PC-9 (cell line): ENCODE measurements around the gene THADA. TPM values are rescaled to one million over a fixed set of nuclear protein-coding genes. Genes with fewer than 3 reads are reported as not detected.
A peak's percentile ranks its signal among the peaks of the same experiment; 100 is the strongest.

Experiments used
- BruUV-seq: library from RNA; stranded (reverse); fragments of 400-500 nt; replicated peaks from 2 replicates; lab custom pipeline; 2021; lab: Mats Ljungman, UMichigan
- CTCF ChIA-PET: fragments of 300-600 bp; sonication (Branson Sonifier 250); formaldehyde crosslinking; loops from one replicate; lab custom pipeline; 2022; ENCODE audit warnings: antibody characterized with exemption; lab: Charles Lee
- POLR2A ChIA-PET: fragments of 300-600 bp; sonication (Branson Sonifier 250); formaldehyde crosslinking; loops from one replicate; lab custom pipeline; 2022; ENCODE audit warnings: antibody characterized with exemption; ENCODE audit not compliant: unreplicated experiment; lab: Charles Lee
- DNase-seq, 2 experiments: peaks; one replicate each; pipeline versions ENCODE4 v3.0.0 to v3.0.0-alpha.2; 2015 to 2022; ENCODE audit warnings: mixed read lengths in 1 of 2
- H2AFZ ChIP-seq: fragments of 200-600 bp; sonication (generic); 2 replicates; pipeline ENCODE4 v1.8.1; 2017; ENCODE audit warnings: antibody characterized with exemption
- H3F3A ChIP-seq: fragments of 200-600 bp; sonication (generic); 2 replicates; pipeline ENCODE4 v1.8.1; 2017; ENCODE audit warnings: antibody characterized with exemption, mild to moderate bottlenecking, low read depth; ENCODE audit not compliant: insufficient read depth
- H3K27ac ChIP-seq: fragments of 200-600 bp; sonication (generic); 2 replicates; pipeline ENCODE4 v1.6.1; 2016; ENCODE audit warnings: mixed run types
- H3K27me3 ChIP-seq: fragments of 200-600 bp; sonication (generic); 2 replicates; pipeline ENCODE4 v1.6.1; 2016; ENCODE audit warnings: low read depth, mixed run types; ENCODE audit not compliant: insufficient read depth
- H3K36me3 ChIP-seq: fragments of 200-600 bp; sonication (generic); 2 replicates; pipeline ENCODE4 v1.6.1; 2016; ENCODE audit warnings: low read depth, mixed run types
- H3K4me1 ChIP-seq: fragments of 200-600 bp; sonication (generic); replicated peaks from 2 replicates; pipeline ENCODE4 v1.6.1; 2016; ENCODE audit warnings: mixed run types; ENCODE audit not compliant: insufficient read depth
- H3K4me2 ChIP-seq: fragments of 200-600 bp; sonication (generic); 2 replicates; pipeline ENCODE4 v1.6.1; 2017; ENCODE audit warnings: mixed run types
- H3K4me3 ChIP-seq: fragments of 200-600 bp; sonication (generic); 2 replicates; pipeline ENCODE4 v1.6.1; 2016; ENCODE audit warnings: mixed run types
- H3K79me2 ChIP-seq: fragments of 200-600 bp; sonication (generic); 2 replicates; pipeline ENCODE4 v1.6.1; 2017; ENCODE audit warnings: low read depth, mixed run types
- H3K9me2 ChIP-seq: fragments of 200-600 bp; sonication (generic); 2 replicates; pipeline ENCODE4 v1.8.1; 2017; ENCODE audit warnings: mild to moderate bottlenecking; ENCODE audit not compliant: insufficient read depth
- H3K9me3 ChIP-seq: fragments of 200-600 bp; sonication (generic); 2 replicates; pipeline ENCODE4 v1.8.1; 2016; ENCODE audit warnings: low read depth; ENCODE audit not compliant: insufficient read depth
- H4K20me1 ChIP-seq: fragments of 200-600 bp; sonication (generic); 2 replicates; pipeline ENCODE4 v1.8.1; 2017; ENCODE audit not compliant: insufficient read depth
- EZH2 ChIP-seq: fragments of 200-600 bp; sonication (generic); IDR thresholded peaks from 2 replicates; pipeline ENCODE4 v1.8.0; 2017; ENCODE audit warnings: antibody characterized with exemption, low read depth
- intact Hi-C: fragments of 100-400 bp; cut with micrococcal nuclease; formaldehyde crosslinking; loops from one replicate; pipeline ENCODE4 v1.10.0; 2022; ENCODE audit not compliant: unreplicated experiment
- total RNA-seq: library from RNA; stranded (reverse); gene quantifications from 2 replicates; pipeline ENCODE4 v1.2.3, GENCODE V29; 2021
- TF ChIP-seq, protein P1 (sequence below): fragments of 200-600 bp; sonication (generic); conservative IDR thresholded peaks from 2 replicates; pipeline ENCODE4 v1.6.1; 2017; ENCODE audit warnings: mixed run types, antibody characterized with exemption, mild to moderate bottlenecking, moderate library complexity

Gene THADA
- total RNA-seq, 1 experiment from 2014 or later, result 28.1 TPM

DNA sequence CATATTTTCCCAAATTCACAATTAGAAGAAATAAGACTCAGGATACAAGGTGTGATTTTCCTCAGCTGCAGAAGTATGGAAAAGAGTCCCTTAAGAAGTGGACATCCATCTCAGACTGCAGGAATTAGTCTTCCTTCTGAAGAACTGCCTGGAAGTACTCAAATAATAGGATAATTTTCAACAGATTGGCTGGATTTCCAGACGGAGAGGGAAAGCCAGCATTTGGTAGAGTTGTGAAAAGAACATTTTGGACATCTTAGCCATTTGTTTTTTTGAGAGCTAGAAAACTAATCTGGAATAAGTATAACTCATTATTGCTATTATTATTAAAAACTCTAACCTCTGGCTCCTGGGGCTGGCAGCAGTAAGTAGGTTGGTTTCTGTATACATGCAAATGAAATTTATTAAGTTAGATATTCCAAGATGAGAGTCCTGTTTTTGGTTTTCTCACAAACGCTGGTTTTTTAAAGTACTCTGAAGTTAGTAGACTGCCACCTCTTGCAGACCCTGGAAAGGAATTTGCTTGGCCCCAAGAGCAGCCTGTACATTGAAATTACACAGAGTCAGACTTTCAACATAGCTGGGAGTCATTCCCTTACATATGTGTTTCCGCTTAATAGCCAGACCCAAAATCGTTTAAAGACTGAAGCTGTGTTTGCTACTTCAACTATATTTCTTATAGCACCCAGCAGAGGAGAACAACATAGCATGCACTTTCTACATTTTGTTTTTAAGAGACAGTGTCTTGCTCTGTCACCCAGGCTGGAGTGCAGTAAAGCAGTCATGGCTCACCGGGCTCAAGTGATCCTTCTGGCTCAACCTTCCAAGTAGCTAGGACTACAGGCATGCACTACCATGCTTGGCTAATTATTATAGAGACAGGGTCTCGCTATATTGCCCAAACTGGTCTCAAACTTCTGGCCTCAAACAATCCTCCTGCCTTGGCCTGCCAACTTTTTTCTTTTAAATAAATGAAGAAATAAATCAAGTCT is 142.4 kb downstream of the THADA start:
- no peaks in the 10 kb centered on the region for H3K36me3 ChIP-seq
- peaks cover 63% of the 10 kb centered on the region for H3K4me1 ChIP-seq
- H3K4me2 ChIP-seq, result no peak overlapping the region
- H3K9me3 ChIP-seq, result no peaks in the 10 kb centered on the region
- POLR2A ChIA-PET, result no interaction called here
- intact Hi-C loops, result no loop called here
- BruUV-seq, result no TSS peak
- no peak for DNase-seq
- peaks cover 45% of the 10 kb centered on the region for H3F3A ChIP-seq
- peaks cover 8% of the 10 kb centered on the region; the same call in 1 of the 2 replicates for H3K79me2 ChIP-seq
- no peaks in the 10 kb centered on the region for H4K20me1 ChIP-seq
- CTCF ChIA-PET, result interaction anchor here (0.5 to 0.6 kb wide), 2 partner anchors 235 to 428 kb away, joined by 5 to 8 read pairs; no protein-coding TSS in a partner anchor
- H3K4me3 ChIP-seq, result no peak overlapping the region
- no peaks in the 10 kb centered on the region for H3K27me3 ChIP-seq
- no peaks in the 10 kb centered on the region for H3K9me2 ChIP-seq
- TF ChIP-seq, protein P1, sequence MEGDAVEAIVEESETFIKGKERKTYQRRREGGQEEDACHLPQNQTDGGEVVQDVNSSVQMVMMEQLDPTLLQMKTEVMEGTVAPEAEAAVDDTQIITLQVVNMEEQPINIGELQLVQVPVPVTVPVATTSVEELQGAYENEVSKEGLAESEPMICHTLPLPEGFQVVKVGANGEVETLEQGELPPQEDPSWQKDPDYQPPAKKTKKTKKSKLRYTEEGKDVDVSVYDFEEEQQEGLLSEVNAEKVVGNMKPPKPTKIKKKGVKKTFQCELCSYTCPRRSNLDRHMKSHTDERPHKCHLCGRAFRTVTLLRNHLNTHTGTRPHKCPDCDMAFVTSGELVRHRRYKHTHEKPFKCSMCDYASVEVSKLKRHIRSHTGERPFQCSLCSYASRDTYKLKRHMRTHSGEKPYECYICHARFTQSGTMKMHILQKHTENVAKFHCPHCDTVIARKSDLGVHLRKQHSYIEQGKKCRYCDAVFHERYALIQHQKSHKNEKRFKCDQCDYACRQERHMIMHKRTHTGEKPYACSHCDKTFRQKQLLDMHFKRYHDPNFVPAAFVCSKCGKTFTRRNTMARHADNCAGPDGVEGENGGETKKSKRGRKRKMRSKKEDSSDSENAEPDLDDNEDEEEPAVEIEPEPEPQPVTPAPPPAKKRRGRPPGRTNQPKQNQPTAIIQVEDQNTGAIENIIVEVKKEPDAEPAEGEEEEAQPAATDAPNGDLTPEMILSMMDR, result no peak
- TF ChIP-seq EZH2, result no peak
- H3K27ac ChIP-seq, result peak overlapping the region; percentile 60
- H2AFZ ChIP-seq, result no peak overlapping the region

DNA sequence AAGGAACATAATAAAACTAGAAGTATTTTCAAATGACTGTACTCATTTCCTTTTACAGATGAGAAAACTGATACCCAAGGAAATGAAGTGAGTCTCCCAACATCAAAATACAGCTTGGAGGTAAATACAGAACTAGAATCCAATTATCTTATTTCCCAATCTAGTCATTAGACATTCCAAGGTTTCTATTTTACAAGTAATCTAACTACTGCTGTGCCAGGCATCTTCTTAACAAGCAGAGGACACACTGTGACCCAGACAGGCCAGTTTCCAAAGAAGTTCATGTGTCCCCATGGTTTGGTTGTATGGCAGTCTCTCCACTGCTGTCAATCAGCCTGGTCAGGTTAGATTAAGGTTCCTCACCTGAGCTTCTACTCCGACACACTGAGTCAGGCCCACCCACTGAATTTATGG is 143.5 kb downstream of the THADA start:
- BruUV-seq, result no TSS peak
- Histone ChIP-seq H2AFZ (no peak overlapping the region), H3K4me3 (no peak overlapping the region), H3K9me2 (no peaks in the 10 kb centered on the region), H3K36me3 (no peaks in the 10 kb centered on the region), H3K79me2 (peaks cover 8% of the 10 kb centered on the region; the same call in 1 of the 2 replicates), H4K20me1 (no peaks in the 10 kb centered on the region), H3K4me1 (peaks cover 57% of the 10 kb centered on the region), H3F3A (peaks cover 34% of the 10 kb centered on the region), H3K27me3 (no peaks in the 10 kb centered on the region), H3K4me2 (0 out of 2 replicates have a peak overlapping the region, but pooled peaks have one; percentile 5), H3K27ac (peak overlapping the region; percentile 60), H3K9me3 (no peaks in the 10 kb centered on the region)
- ChIA-PET CTCF (interaction anchor here (0.6 kb wide), 1 partner anchor 33 kb away, joined by 3 read pairs; no protein-coding TSS in a partner anchor), POLR2A (no interaction called here)
- peak in 1 of 2 experiments; percentile 95 for DNase-seq
- TF ChIP-seq, protein P1, result no peak
- no peak for TF ChIP-seq EZH2
- intact Hi-C loops, result no loop called here

- DNase-seq, result no peak
- Histone ChIP-seq H3K27ac (no peak overlapping the region), H3K36me3 (no peaks in the 10 kb centered on the region; the same call in 1 of the 2 replicates), H4K20me1 (no peaks in the 10 kb centered on the region), H2AFZ (no peak overlapping the region), H3K4me3 (no peak overlapping the region), H3K9me3 (no peaks in the 10 kb centered on the region), H3K9me2 (no peaks in the 10 kb centered on the region), H3F3A (peaks cover 20% of the 10 kb centered on the region), H3K4me1 (peaks cover 44% of the 10 kb centered on the region), H3K4me2 (no peak overlapping the region), H3K27me3 (no peaks in the 10 kb centered on the region), H3K79me2 (peaks cover 3% of the 10 kb centered on the region; the same call in 1 of the 2 replicates)
- ChIA-PET POLR2A (interaction anchor here (0.5 to 0.7 kb wide), 2 partner anchors 17 to 69 kb away, joined by 4 read pairs; no protein-coding TSS in a partner anchor), CTCF (no interaction called here)
- intact Hi-C loops, result no loop called here
- no peak for TF ChIP-seq EZH2
- TF ChIP-seq, protein P1, result no peak
- BruUV-seq, result no TSS peak
These were observed 145.2 kb downstream of the THADA start for GRCh38 chr2:43450617-43451016.
